Fibroblast of mammary gland (primary cell): ENCODE results near the gene SWSAP1.
"Not testable (repeated sequence)": the region's sequence is repeated elsewhere in the genome, so short reads cannot be mapped to it uniquely, and the experiment has no call there.

Source experiments
- DNase-seq: peaks from one replicate; pipeline ENCODE4 v3.0.0-alpha.2; 2010; ENCODE audit warnings: low read depth
- H3K4me3 ChIP-seq: 2 replicates; pipeline ENCODE4 v1.5.1; 2011; ENCODE audit warnings: low read depth, mild to moderate bottlenecking, low read length, moderate library complexity; ENCODE audit not compliant: control insufficient read depth
- CTCF ChIP-seq: conservative IDR thresholded peaks from 2 replicates; pipeline ENCODE4 v1.5.1; 2011; ENCODE audit warnings: low read depth, low read length, inconsistent platforms; ENCODE audit not compliant: control insufficient read depth, insufficient read depth

Gene SWSAP1

GRCh38 chr19:11404588-11405222, 30.2 kb downstream of the SWSAP1 start:
- H3K4me3 ChIP-seq, result no peak overlapping the region
- no peak for TF ChIP-seq CTCF

DNA sequence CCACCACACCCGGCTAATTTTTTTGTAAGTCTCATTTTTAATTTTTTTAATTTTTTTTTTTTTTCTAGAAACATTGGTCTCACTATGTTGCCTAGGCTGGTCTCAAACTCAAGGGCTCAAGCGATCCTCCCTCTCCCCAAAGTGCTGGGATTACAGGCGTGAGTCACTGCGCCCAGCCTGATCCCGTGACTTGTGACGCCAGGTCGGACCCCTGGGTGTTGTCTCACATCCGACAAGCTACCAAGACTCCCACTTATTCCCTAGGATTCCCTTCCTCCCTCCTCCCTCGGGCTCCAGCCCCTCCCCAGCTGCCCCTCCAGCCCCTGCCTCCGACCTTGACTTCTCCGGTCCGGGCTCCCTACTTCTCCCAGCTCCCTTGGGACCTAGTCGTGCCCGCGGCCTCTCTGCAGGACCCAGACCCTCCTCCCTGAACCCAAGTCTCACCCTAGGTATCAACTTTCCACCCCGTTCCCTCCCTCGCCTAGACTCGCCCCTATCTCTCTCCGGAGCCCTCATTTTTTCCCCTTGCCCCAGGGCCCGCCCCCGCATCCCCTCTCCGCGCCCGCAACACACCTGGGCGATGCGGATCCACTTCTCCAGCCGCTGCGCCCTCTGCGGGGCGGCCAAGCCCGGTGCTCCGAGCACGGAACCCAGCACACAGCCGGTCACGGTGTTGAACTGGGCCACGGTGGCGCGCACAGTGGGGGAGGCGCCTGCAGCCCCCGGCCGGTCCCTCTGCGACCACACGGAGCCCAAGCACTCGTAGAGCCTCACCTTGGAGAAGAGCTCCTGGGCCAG, 31.6 kb downstream of the SWSAP1 start:
- DNase-seq, result peak; percentile 34
- no peak overlapping the region for H3K4me3 ChIP-seq
- peak; percentile 20 for TF ChIP-seq CTCF

More at GRCh38 chr19:11404588-11405222, 30.2 kb downstream of the SWSAP1 start:
- no peak for DNase-seq

DNA sequence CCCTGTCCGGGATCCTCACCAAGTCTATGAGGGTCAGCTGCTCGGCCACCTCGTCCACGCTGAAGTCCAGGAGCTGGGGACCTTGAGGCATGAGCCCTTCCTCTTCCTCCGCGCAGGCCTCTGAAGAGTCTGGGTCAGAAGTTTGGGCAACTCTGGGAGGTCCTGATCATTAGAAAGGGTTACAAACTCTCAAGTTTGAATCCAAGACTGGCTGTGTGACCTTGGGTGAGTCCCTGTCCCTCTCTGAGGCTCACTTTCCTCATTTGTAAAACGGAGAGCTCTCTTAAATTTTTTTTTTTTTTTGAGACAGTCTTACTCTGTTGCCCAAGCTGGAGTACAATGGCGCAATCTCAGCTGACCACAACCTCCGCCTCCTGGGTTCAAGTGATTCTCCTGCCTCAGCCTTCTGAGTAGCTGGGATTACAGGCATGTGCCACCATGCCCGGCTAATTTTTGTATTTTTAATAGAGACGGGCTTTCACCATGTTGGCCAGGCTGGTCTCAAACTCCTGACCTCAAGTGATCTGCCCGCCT, 32.3 kb downstream of the SWSAP1 start:
- not testable (repeated sequence) for DNase-seq, H3K4me3 ChIP-seq

GRCh38 chr19:11408591-11408990, 34.1 kb downstream of the SWSAP1 start:
- no peak for DNase-seq
- TF ChIP-seq CTCF, result no peak
- no peak overlapping the region for H3K4me3 ChIP-seq

DNA sequence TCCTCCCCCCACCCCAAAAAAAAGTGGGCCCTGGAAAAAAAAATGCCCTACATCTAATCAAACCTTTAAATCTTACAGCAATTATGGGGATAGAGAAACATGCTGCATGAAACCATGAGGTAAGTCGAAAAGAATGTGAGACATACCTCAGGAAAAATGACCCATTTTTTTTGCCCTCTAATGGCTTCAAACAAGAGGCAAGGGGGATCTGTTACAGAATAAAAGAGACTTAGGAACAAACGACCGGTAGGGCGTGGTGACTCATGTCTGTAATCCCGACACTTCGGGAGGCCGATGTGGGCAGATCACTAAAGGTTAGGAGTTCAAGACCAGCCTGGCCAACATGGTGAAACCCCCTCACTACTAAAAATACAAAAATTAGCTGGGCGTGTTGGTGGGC, 36.2 kb downstream of the SWSAP1 start:
- TF ChIP-seq CTCF, result no peak
- DNase-seq, result no peak
- no peak overlapping the region for H3K4me3 ChIP-seq

- DNase-seq, result peak; percentile 42
- no peak for TF ChIP-seq CTCF
- H3K4me3 ChIP-seq, result no peak overlapping the region
These were observed 40.1 kb downstream of the SWSAP1 start for GRCh38 chr19:11414544-11414943.

GRCh38 chr19:11416346-11417052, 42.0 kb downstream of the SWSAP1 start:
- TF ChIP-seq CTCF, result no peak
- no peak overlapping the region for H3K4me3 ChIP-seq
- no peak for DNase-seq
